ENCODE measurements around the gene SPATA31C1.
A peak's percentile ranks its signal among the peaks of the same experiment; 100 is the strongest.
"Not testable (repeated sequence)": the region's sequence is repeated elsewhere in the genome, so short reads cannot be mapped to it uniquely, and the experiment has no call there.

SPATA31C1 gene

GRCh38 chr9:87886933-87887505 is 30.7 kb upstream of the SPATA31C1 start:
- DNase-seq, result no peak

- DNase-seq, result no peak
These were observed 29.9 kb upstream of the SPATA31C1 start for GRCh38 chr9:87887661-87888480.

- no peak for DNase-seq
These were observed 29.3 kb upstream of the SPATA31C1 start for GRCh38 chr9:87888501-87888900.

GRCh38 chr9:87889065-87889881 is 28.5 kb upstream of the SPATA31C1 start:
- DNase-seq, result no peak

- DNase-seq, result no peak
These were observed 27.9 kb upstream of the SPATA31C1 start for GRCh38 chr9:87889882-87890252.

GRCh38 chr9:87890837-87891236 is 26.9 kb upstream of the SPATA31C1 start:
- DNase-seq, result no peak

GRCh38 chr9:87891754-87892153 is 26.0 kb upstream of the SPATA31C1 start:
- DNase-seq, result no peak

- DNase-seq, result no peak
These were observed 24.8 kb upstream of the SPATA31C1 start for GRCh38 chr9:87892956-87893355.

- no peak for DNase-seq
These were observed 22.6 kb upstream of the SPATA31C1 start for GRCh38 chr9:87894998-87895625.

GRCh38 chr9:87896891-87897290 is 20.9 kb upstream of the SPATA31C1 start:
- no peak for DNase-seq

- no peak for DNase-seq
These were observed 19.6 kb upstream of the SPATA31C1 start for GRCh38 chr9:87898151-87898550.

GRCh38 chr9:87902371-87902770 is 15.4 kb upstream of the SPATA31C1 start:
- not testable (repeated sequence) for DNase-seq

- no peak for DNase-seq
These were observed 8.3 kb upstream of the SPATA31C1 start for GRCh38 chr9:87909310-87910041.

GRCh38 chr9:87910821-87911220 is 6.9 kb upstream of the SPATA31C1 start:
- peak; percentile 39 for DNase-seq

GRCh38 chr9:87919013-87919412 is 1.3 kb downstream of the SPATA31C1 start:
- not testable (repeated sequence) for DNase-seq

GRCh38 chr9:87921561-87921960 is 3.8 kb downstream of the SPATA31C1 start:
- DNase-seq, result not testable (repeated sequence)

GRCh38 chr9:87923012-87923411 is 5.2 kb downstream of the SPATA31C1 start:
- DNase-seq, result not testable (repeated sequence)

GRCh38 chr9:87924851-87925250 is 7.1 kb downstream of the SPATA31C1 start:
- DNase-seq, result not testable (repeated sequence)

GRCh38 chr9:87929152-87929551 is 11.4 kb downstream of the SPATA31C1 start:
- not testable (repeated sequence) for DNase-seq

GRCh38 chr9:87934444-87934843 is 16.7 kb downstream of the SPATA31C1 start:
- not testable (repeated sequence) for DNase-seq

- not testable (repeated sequence) for DNase-seq
These were observed 19.6 kb downstream of the SPATA31C1 start for GRCh38 chr9:87937352-87937751.

GRCh38 chr9:87937918-87938317 is 20.2 kb downstream of the SPATA31C1 start:
- DNase-seq, result not testable (repeated sequence)

Data from fibroblast of skin of abdomen (primary cell).